Effector memory CD4-positive, alpha-beta T cell (primary cell): ENCODE measurements around the gene PKNOX2.
"Not testable (repeated sequence)": the region's sequence is repeated elsewhere in the genome, so short reads cannot be mapped to it uniquely, and the experiment has no call there.

ENCODE experiments used
- DNase-seq, 3 donors: peaks; one replicate each; pipeline ENCODE4 v3.0.0-alpha.2; 2020
- H3K27ac ChIP-seq: 2 replicates; pipeline ENCODE4 v1.7.0; 2013; ENCODE audit warnings: mild to moderate bottlenecking, low read length, moderate library complexity; ENCODE audit not compliant: insufficient read depth, poor library complexity, severe bottlenecking
- H3K27me3 ChIP-seq: replicated peaks from 2 replicates; pipeline ENCODE4 v1.7.0; 2013; ENCODE audit warnings: mild to moderate bottlenecking, low read length; ENCODE audit not compliant: insufficient read depth, control insufficient read depth, poor library complexity, severe bottlenecking
- H3K36me3 ChIP-seq: 2 replicates; pipeline ENCODE4 v1.7.0; 2013; ENCODE audit warnings: mild to moderate bottlenecking, low read length, moderate library complexity; ENCODE audit not compliant: control insufficient read depth, insufficient read depth
- H3K4me1 ChIP-seq: 2 replicates; pipeline ENCODE4 v1.7.0; 2013; ENCODE audit warnings: low read length, mild to moderate bottlenecking; ENCODE audit not compliant: control insufficient read depth, insufficient read depth, poor library complexity, severe bottlenecking
- H3K4me3 ChIP-seq: 2 replicates; pipeline ENCODE4 v1.7.0; 2013; ENCODE audit warnings: low read length, low read depth, mild to moderate bottlenecking; ENCODE audit not compliant: insufficient read depth, poor library complexity, severe bottlenecking
- H3K9me3 ChIP-seq: 2 replicates; pipeline ENCODE4 v1.7.0; 2013; ENCODE audit warnings: mild to moderate bottlenecking, low read length, moderate library complexity; ENCODE audit not compliant: control insufficient read depth

PKNOX2 gene

DNA sequence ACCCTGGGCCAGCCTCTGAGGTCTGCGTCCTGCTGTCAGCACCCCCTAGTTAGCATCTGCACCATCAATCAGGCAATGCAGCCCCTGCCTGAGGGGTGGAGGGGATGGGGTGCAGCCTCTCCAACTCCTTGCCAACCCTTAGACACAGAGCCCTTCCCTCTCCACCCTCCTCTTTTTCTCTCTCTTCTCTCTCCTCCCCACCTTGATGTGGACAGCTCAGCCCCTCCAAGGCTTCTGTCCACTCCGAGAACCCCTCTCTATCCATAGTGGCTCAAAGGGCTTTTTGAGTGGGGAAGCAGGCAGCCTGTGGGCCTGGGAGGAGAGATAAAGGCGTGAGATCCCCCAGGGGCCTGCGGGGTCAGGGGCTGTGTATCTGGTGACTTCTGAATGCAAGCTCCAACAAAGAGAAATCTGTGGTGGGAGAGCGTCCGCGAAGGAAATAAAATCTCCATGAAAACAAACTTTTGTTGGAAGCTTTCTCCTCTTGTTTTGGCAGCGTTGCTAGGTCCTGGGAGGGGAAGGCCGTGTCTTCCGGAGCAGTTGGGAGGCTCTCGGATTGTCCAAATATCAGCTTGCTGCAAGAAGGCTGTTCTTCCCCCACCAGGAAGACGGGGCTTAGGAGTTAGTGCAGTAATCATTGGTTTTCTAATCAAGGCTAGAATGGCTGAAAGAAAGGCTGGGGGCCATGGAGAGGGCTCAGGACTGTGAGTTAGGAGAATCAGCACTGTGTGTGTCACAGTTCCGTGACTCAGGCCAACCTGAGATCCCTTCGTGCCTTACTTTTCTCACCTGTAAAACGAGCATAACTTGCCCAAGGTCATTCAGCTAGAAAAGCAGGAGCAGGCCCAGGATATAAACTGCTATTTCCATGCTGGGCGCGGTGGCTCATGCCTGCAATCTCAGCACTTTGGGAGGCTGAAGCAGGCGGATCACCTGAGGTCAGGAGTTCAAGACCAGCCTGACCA lies 50.3 kb downstream of the PKNOX2 start:
- no peaks in the 10 kb centered on the region for H3K36me3 ChIP-seq
- H3K4me3 ChIP-seq: no peak overlapping the region
- DNase-seq: no peak
- H3K27me3 ChIP-seq: no peaks in the 10 kb centered on the region
- H3K4me1 ChIP-seq: no peaks in the 10 kb centered on the region
- no peak overlapping the region for H3K27ac ChIP-seq
- no peaks in the 10 kb centered on the region for H3K9me3 ChIP-seq

DNA sequence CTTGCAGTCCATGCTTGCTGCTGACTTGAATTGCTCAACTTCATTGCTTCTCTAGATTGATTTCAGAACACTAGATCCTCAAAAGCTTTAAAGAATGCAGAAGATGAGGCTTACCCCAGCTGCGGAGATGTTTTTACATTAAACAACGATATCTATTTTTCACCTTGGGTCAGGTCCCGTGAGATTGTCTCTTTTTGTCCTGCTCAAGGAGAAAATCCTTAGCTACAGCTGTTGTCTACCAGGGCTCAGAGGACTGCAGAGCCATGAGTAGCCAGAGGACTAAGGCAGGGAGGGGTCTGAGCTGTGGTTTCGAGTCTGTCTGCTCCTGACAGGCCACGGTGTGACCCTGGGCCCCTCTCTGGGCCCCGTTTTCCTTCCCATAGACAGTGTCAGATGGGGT lies 51.4 kb downstream of the PKNOX2 start:
- no peak for DNase-seq
- no peaks in the 10 kb centered on the region for H3K4me1 ChIP-seq
- H3K27ac ChIP-seq: no peak overlapping the region
- H3K4me3 ChIP-seq: no peak overlapping the region
- H3K36me3 ChIP-seq: no peaks in the 10 kb centered on the region
- no peaks in the 10 kb centered on the region for H3K27me3 ChIP-seq
- no peaks in the 10 kb centered on the region for H3K9me3 ChIP-seq

DNA sequence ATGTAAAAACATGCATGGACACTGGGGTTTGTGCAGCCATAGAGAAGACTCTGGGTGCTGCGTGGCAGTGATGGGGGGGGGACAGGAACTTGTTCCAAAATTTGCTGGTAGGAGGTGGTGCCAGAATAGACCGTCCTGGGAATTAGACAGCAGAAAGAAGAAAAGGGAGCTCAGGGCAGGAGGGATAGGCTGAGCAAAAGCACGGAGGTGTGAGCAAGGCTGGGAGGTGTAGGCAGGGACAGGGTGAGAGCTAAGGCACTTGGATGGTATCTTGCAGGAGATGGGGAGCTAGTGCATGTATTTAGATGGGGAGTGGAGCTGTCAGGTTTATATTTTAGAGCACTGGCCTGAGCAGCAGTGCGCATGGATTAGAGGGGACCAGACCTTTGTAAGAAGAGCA lies 53.8 kb downstream of the PKNOX2 start:
- DNase-seq: no peak
- Histone ChIP-seq H3K4me3 (no peak overlapping the region), H3K9me3 (no peaks in the 10 kb centered on the region), H3K27ac (no peak overlapping the region), H3K27me3 (no peaks in the 10 kb centered on the region), H3K4me1 (no peaks in the 10 kb centered on the region), H3K36me3 (no peaks in the 10 kb centered on the region)

DNA sequence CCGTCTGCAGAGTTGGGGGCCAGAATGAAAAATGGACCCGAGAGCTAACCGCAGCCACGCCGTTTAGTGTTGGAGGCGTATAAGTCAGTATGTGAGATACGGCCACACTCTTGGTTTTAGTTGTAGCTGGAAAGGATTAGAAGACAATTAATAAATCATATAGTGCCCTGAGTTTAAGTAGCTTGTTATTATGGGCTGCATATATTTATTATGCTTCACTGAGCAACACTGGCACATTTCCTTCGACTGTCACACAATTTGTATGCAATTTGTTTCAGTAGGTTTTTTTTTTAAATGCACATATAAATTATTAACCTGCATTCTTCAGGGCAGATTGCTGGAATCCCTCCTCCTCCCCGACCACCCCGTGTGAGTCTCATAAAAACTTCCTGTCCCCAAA lies 56.9 kb downstream of the PKNOX2 start:
- Histone ChIP-seq H3K36me3 (no peaks in the 10 kb centered on the region), H3K27ac (no peak overlapping the region), H3K4me1 (no peaks in the 10 kb centered on the region), H3K27me3 (no peaks in the 10 kb centered on the region), H3K9me3 (no peaks in the 10 kb centered on the region), H3K4me3 (no peak overlapping the region)
- DNase-seq: no peak

DNA sequence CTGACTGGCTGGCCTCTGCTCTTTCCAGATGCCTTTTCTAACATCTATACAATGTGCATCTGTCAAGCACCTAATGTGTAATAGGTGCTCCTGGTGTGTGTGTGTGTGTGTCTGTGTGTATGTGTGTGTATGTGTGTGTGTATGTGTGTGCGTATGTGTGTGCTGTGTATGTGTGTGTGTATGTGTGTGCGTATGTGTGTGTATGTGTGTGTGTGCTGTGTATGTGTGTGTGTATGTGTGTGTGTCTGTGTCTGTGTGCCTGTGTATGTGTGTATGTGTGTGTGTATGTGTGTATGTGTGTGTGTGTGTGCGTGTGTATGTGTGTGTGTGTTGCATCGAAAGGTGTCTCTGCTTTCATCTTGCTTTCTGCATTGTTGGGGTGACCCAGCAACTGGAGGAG lies 57.9 kb downstream of the PKNOX2 start:
- no peak overlapping the region for H3K27ac ChIP-seq
- H3K4me1 ChIP-seq: no peaks in the 10 kb centered on the region

DNA sequence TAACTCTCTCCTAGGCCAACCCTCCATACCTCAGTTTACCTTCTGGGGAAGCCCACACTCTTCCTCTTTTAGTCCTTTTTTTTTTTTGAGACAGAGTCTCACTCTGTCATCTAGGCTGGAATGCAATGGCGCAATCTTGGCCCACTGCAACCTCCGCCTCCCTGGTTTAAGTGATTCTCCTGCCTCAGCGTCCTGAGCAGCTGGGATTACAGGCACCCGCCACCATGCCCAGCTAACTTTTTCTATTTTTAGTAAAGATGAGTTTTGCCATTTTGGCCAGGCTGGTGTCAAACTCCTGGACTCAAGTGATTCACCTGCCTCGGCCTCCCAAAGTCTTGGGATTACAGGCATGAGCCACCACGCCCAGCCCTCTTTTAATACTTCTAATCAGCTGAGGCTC lies 58.6 kb downstream of the PKNOX2 start:
- H3K27ac ChIP-seq, H3K4me1 ChIP-seq, H3K27me3 ChIP-seq, H3K36me3 ChIP-seq, H3K4me3 ChIP-seq, H3K9me3 ChIP-seq, DNase-seq: not testable (repeated sequence)

More for the DNA sequence above, 57.9 kb downstream of the PKNOX2 start:
- H3K4me3 ChIP-seq: no peak overlapping the region
- DNase-seq: no peak
- no peaks in the 10 kb centered on the region for H3K36me3 ChIP-seq
- H3K27me3 ChIP-seq: no peaks in the 10 kb centered on the region
- H3K9me3 ChIP-seq: no peaks in the 10 kb centered on the region

DNA sequence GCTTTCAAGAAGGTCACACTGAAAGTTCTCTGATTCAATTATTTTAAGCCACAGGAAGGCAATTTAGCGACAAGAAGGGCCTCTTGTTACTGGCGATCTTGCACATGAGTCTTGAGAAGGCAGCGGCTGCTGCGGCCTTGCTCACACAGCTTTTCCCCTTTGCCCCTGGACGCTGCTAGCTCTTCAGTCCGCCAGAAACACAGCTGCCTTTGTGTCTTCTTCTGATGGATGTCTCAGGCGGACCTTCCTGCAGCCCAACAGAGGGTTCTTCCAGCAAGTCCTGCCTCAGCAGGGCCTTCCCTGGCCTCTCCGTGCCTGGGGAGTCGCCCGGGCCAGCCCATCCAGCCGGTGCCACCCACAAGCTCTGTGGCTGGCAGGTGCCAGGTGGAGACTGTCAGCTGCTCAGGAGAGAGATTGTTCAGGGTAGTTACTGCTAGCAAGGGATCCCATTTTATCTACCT lies 59.4 kb downstream of the PKNOX2 start:
- Histone ChIP-seq H3K4me3 (no peak overlapping the region), H3K36me3 (no peaks in the 10 kb centered on the region), H3K27me3 (no peaks in the 10 kb centered on the region), H3K27ac (no peak overlapping the region), H3K9me3 (no peaks in the 10 kb centered on the region), H3K4me1 (no peaks in the 10 kb centered on the region)
- no peak for DNase-seq

DNA sequence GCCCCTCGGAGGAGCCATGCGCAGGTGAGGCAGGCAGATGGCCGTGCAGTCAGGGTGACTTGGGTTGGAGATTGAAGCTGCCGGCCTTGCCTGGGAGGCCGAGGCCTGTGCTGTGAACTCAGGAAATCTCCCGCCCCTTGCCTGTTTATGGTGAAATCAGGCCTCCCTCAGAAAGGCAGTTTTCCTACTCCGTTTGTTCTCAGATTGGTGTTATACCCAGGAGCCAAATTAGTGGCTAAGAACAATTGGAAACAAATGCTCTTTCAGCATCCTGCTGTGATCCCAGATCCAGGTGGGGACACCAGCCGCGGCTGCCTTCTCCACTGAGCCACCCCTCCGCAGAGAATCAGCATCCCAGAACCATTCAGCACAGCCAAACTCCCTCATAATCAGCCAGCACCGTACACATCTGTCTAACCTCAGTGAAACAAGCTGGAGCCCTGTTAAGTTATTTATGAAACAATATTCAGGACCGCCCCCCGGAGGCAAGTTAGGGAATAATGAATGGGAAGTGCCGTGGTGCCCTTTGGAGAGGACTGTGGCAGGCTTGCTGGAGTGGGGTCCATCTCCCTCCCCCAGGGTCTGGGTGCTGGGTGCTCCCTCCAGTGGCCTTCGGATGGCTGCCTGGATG lies 60.0 kb downstream of the PKNOX2 start:
- H3K4me1 ChIP-seq: no peaks in the 10 kb centered on the region
- H3K27ac ChIP-seq: no peak overlapping the region
- no peaks in the 10 kb centered on the region for H3K27me3 ChIP-seq

DNA sequence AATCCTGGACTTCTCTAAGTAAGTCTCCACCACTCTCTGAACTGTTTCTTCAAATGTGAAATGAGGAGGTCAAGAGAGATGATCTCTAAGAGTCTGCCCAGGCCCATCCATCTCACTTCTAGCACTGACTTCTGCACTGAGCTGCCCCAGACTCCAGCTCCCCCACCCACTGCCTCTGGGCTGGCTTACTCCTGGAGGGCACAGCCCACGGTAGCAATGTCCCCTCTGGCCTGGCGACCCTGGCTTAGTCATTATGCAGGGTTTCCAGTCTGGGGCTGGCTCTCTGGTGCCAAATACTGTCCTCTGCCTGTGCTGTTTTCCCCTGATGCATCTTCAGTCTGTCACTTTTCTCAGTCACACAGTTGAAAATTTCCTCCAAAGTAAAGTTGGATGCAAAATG lies 60.9 kb downstream of the PKNOX2 start:
- Histone ChIP-seq H3K4me3 (no peak overlapping the region), H3K27ac (no peak overlapping the region), H3K9me3 (no peaks in the 10 kb centered on the region), H3K4me1 (no peaks in the 10 kb centered on the region), H3K36me3 (no peaks in the 10 kb centered on the region), H3K27me3 (no peaks in the 10 kb centered on the region)
- DNase-seq: no peak

More for the DNA sequence above, 60.0 kb downstream of the PKNOX2 start:
- Histone ChIP-seq H3K4me3 (no peak overlapping the region), H3K9me3 (no peaks in the 10 kb centered on the region), H3K36me3 (no peaks in the 10 kb centered on the region)
- DNase-seq: no peak

DNA sequence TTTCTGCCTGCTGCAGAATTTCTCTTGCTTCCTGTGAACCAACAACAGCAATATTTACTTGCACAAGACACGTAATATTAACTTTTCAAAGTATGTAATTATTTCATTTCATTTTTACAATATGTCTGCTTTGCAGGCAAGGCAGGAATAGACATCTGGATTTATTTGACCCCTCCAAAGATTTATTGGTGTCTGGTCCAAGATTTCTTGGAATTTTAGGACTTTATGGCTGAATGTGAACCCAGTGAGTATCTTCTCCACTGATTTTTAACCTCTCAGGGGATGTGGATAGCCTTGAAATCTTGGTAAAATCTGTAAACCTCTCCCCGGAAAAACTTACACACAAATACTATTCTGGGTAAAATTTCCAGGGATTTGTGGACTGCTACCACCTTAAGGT lies 61.5 kb downstream of the PKNOX2 start:
- no peaks in the 10 kb centered on the region for H3K9me3 ChIP-seq
- no peak for DNase-seq
- H3K4me3 ChIP-seq: no peak overlapping the region
- H3K36me3 ChIP-seq: no peaks in the 10 kb centered on the region
- no peaks in the 10 kb centered on the region for H3K4me1 ChIP-seq
- no peaks in the 10 kb centered on the region for H3K27me3 ChIP-seq
- no peak overlapping the region for H3K27ac ChIP-seq
